HG02970 (cell line): Measurements from ENCODE around the gene SNTG2.
"Not testable (repeated sequence)": the region's sequence is repeated elsewhere in the genome, so short reads cannot be mapped to it uniquely, and the experiment has no call there.

Experiments used
- ATAC-seq: cut with Tn5 transposase; IDR thresholded peaks from one replicate; pipeline ENCODE4 v1.9.1; 2021; ENCODE audit warnings: mild to moderate bottlenecking, moderate library complexity, moderate number of reproducible peaks; ENCODE audit not compliant: unreplicated experiment, low FRiP score

SNTG2 gene

DNA sequence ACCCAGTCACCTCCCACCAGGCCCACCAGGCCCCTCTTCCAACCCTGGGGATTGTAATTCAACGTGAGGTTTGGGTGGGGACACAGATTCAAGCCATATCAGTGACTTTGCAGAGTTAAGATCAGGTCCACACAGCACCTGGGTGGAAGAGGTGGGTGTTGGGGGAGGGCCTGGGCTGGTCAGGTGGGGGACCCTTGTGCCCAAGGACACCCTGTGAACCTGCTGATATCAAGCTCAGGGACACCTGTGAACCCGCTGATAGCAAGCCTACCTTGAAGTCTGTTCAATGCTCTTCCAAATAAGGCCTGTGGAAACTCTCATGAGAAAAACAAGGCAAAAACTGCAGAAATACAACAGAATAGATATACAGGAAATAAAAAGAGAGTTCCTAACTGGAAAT is 442.7 kb downstream of the SNTG2 start:
- ATAC-seq, result no peak

DNA sequence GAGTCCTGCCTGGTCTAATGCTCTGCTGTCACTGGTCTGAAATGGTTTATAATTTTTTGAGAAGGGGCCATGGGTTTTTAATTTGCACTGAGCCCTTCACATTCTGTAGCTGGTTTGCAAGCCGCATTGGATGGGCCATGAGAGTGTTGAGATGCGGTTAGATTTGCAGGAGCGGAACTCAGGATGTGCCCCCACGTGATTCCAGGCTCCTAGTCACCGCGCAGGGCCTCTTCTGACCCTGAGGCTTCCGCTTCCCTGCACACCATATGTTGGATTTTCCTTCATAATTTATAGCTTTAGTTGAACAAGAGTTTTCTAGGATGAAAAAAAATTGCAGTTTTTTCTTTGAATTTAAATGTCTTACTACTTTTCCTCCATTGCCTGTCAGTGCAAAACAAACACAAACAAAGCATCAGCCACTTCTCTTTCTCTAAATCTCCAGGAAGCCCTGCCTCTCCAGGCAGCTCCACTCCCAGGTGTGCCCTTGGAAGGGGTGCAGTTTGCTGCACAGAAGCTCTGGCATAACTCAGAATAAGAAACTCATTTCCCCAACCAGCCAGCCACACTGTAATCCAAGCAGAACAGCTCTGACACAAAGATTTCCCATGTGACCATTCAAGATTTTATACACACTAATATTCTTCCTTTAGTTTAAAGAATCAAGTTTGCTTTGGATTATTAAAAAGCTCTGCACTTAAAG is 444.2 kb downstream of the SNTG2 start:
- ATAC-seq, result no peak

DNA sequence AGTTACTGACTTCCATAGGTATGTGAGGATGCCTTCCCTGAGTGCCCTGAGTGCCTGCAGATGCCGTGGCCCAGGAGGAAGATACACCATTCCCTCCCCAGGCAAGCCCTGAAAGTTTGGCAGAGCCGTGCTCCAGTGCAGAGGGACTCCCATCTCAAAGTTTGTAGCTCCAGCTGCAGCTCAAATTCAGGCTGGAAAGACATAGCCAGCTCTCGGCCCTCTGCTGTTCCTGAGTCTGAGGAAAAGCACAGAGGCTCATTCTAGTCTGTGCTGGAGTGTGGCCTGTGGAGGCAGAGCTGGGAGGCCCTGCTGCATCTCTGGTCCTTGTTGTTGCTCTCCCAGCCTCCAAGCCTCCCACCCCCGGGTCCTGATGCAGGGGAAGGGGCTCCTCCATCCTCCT is 446.7 kb downstream of the SNTG2 start:
- no peak for ATAC-seq

DNA sequence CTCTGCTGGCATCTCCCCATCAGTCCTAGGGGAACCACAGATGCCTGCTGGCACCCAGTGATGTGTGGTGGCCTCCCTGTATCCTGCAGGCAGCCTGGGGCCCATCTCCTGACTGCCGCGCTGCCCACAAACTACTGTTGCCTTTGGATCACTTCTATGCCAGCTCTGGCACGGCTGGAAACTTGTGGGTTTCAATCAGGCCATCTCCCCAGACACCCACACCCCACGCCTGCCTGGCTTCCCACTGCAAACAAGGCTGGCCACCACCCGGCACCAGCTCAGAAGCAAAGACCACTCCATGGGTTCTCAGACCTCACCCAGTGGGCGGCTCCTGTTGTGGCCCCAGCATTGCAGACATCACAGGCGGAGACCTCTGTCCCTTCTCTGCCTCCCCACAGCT is 447.5 kb downstream of the SNTG2 start:
- ATAC-seq, result no peak

DNA sequence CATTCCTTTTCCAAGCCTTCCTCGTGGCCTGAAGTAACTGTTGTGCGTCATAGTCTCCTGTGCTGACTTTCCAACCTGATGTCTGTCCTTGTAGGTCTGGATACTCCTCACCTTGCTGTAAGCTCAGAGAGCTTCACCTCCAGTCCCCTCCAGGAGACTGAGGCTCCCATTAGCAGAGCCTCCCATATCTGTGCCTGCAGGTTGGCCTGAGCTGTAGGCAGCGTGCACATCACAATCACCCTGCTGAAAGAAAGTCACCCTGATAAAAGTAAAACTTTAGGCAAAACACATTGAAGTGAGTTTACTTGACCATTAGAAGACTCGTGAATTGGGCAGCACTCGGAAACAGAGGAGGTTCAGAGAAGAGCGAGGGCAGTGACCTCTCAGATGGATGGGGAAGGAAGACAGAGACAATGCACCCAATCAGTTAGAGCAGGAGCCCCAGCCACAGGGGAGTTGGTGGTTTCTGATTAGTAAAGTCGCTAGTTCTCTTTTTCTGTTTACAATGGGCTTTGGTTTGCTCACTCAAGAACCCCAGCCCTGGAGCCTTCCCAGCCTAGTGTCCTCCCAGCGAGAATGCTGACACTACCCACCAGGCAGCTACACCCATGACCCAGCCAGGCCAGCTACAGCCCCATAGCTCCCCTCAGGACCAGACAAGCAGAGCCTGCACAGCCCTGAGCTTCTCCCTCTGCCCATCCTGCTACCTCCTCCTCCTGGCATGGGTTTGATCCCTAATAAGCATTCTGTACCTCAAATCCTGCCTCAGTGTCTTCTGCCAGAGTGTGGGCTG is 450.5 kb downstream of the SNTG2 start:
- no peak for ATAC-seq

DNA sequence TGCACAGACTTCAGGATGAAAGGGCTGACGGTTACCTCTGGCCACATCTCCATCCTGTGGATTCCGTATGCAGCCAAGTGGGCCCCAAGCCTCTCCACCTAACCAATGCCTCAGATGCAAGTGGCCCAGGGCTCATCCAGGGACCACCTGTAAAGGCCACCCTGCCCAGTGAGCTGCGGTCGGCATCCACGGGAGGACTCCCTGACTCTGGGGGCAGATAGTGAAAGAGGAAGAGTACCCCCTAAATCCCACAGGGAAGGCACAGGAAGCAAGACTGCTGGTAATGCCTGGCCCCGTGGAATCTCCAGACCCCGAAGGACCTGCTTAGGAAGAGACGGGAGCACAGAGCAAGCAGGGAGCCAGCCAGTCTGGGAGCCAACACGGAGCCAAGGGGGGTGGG is 451.4 kb downstream of the SNTG2 start:
- ATAC-seq, result no peak

DNA sequence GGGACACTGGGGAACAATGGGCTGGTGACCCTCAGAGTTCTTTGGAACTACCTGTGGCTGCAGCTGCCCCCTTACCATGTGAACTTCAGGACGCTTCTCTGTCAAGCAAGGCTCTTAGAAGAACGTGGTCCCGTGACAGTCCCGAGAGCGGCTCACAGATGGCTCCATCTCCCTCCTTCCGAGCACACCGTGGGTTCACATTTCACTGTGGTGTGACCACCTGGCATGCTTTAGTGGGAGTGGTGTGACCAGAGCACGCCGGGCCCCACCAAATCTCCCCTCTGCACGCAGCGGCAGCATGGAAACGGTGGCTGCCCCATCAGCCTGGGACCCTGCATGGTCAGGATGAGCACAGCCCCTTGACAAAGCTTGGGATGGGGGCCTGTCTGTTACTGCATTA is 452.9 kb downstream of the SNTG2 start:
- no peak for ATAC-seq

DNA sequence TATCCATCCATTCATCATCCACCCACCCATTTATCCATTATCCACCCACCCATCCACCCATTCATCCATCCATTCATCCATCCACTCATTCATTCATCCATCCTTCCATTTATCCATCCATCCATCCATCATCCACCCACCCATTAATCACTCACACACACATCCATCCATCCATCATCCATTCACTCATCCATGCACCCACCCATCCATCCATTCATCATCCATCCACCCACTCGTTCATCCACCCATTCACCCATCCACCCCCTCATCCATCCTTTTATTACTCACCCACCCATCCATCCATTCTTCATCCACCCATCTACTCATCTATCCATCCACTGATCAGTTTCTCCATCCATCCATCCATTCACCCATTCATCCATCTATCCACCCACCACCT is 454.5 kb downstream of the SNTG2 start:
- no peak for ATAC-seq

DNA sequence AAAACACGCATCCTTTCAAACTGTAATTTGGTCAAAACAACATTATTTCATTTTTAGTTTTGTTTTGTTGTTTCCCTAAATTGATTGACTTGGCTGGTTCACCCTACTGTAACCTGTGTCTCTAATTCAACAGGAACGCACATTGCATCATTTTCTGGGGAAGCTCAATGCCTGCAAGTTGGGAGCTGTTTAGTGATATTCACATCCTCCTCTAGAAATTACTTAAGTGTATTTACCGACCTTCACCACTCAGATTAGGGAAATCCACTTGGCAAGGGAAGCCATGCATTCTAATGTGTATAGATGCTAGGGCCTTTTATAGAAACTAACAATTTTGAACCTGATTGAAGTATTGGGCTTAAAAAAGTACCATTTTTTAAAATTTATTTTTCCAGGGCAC is 455.3 kb downstream of the SNTG2 start:
- no peak for ATAC-seq

DNA sequence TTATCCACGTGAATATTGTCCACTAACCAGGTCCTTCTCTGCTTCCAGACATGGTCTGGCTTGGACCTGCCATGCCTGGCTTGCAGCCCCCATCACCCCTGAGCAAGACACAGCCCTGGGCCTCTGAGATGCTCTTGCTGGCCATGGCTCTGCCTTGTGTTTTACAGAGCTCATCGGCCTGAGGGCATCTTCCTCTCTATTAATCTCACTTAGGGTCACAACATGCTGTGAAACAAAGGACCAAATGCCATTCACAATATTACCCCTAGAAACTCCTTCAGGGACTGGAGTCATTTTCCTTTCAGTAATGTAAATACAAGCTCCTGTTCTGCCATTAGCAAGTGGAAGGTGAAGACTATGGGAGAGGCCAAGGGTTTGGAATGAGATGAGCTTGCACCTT is 455.8 kb downstream of the SNTG2 start:
- ATAC-seq, result no peak

DNA sequence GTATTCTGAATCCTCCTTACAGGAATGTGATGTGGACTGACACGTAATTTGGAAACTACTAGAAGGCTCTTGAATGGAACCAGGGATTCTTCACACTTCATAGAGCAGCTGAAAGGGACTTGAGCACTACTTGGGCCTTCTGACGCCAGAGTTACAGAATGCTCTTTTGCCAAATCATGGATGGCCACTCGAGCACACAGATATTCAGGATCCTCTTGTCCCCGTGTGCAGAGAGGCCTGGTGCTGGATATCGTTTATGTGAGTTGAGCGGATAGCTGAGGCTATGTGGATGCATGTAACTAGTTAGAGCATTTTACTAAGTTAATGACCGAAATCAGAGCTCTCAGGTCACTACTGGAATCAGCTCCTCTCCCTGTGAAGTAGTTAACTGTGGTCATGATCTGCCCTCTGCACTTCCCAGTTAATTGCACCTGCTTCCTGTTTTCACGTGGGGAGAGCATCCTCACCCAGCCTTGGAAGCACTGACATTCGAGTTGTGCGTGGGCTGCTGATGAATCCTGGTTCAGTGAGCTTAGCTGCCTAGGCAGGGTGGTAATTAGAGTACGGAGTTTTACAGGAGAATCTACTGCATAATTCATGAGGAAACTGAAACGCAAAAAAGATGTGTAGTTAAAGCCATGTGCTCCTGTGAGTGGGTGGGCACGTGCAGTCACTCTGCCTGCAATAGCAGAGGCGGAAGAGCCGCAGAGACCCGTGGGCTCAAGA is 457.5 kb downstream of the SNTG2 start:
- no peak for ATAC-seq

DNA sequence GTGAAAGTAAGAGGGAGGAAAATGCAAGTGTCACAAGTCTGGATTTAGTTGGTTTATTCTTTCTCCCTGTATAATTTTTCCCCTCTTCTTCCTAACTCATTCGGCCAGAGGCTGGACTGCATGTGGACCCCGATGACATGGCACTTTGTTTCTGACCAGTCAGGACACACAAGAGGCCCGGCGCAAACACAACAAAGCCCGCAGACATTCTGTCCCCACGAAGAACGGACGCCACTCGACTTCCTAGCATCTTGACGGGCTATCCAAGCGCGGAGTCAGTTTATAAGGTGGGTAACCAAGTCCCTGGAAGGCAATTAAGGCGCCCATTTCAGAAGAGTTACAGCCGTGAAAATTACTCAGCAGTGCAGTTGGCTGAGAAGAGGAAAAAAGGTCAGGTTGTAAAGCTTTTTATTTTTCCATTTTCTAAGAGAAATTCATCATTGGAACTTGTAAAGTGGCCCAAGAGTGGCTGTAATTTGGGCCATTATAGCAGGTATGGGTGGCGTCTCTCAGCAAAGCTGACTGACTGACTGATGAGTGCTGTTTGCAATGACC is 462.6 kb downstream of the SNTG2 start, which contains the start of gene TPO:
Gene TPO (plus strand): TSS at position 308 of the 555 bp plus-strand sequence. CDS start 946 bp downstream, outside the sequence.
- no peak for ATAC-seq

DNA sequence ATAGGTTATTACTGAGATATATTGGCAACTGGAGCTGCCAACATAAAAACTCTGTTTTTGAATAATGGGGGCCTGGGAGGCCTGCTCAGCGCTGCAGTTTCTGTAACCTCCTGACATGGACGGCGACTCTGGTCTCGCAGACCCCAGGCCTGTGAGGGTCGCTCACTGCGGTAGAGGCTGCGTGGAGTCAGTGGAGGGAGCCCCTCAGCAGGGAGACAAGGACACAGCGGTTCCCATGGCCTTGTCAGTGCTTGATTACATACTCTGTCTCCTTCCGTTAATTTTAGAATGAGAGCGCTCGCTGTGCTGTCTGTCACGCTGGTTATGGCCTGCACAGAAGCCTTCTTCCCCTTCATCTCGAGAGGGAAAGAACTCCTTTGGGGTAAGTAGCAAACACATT is 463.5 kb downstream of the SNTG2 start:
- ATAC-seq, result no peak

DNA sequence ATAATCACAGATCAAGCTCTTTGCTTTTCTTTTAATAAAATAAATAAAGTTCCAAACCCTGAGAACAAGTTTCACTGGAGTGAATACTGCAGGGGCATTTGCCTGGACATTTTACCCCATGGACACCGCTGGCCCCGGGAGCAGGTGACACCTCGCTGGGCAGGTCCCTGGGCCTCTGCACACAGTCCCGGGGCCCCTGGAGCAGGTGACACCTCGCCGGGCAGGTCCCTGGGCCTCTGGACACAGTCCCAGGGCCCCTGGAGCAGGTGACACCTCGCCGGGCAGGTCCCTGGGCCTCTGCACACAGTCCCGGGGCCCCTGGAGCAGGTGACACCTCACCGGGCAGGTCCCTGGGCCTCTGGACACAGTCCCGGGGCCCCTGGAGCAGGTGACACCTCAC is 464.3 kb downstream of the SNTG2 start:
- not testable (repeated sequence) for ATAC-seq

DNA sequence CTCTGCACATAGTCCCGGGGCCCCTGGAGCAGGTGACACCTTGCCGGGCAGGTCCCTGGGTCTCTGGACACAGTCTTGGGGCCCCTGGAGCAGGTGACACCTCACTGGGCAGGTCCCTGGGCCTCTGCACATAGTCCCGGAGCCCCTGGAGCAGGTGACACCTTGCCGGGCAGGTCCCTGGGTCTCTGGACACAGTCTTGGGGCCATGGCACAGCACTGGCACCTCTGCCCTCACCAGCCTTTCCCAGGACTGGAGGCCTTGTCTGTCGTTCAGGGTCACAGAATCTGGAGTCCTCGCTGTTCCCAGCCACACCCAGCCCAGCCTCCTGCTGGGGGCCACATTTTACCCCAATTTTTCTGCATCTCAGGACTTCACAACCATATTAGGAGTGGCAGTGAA is 464.9 kb downstream of the SNTG2 start:
- no peak for ATAC-seq
